GM18508 (cell line): ENCODE results near the gene BPNT1.
"Not testable (repeated sequence)": the region's sequence is repeated elsewhere in the genome, so short reads cannot be mapped to it uniquely, and the experiment has no call there.

Experiments
- ATAC-seq: cut with Tn5 transposase; IDR thresholded peaks from one replicate; pipeline ENCODE4 v1.9.1; 2021; ENCODE audit warnings: moderate number of reproducible peaks; ENCODE audit not compliant: insufficient read depth, unreplicated experiment

BPNT1 gene, protein sequence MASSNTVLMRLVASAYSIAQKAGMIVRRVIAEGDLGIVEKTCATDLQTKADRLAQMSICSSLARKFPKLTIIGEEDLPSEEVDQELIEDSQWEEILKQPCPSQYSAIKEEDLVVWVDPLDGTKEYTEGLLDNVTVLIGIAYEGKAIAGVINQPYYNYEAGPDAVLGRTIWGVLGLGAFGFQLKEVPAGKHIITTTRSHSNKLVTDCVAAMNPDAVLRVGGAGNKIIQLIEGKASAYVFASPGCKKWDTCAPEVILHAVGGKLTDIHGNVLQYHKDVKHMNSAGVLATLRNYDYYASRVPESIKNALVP

DNA sequence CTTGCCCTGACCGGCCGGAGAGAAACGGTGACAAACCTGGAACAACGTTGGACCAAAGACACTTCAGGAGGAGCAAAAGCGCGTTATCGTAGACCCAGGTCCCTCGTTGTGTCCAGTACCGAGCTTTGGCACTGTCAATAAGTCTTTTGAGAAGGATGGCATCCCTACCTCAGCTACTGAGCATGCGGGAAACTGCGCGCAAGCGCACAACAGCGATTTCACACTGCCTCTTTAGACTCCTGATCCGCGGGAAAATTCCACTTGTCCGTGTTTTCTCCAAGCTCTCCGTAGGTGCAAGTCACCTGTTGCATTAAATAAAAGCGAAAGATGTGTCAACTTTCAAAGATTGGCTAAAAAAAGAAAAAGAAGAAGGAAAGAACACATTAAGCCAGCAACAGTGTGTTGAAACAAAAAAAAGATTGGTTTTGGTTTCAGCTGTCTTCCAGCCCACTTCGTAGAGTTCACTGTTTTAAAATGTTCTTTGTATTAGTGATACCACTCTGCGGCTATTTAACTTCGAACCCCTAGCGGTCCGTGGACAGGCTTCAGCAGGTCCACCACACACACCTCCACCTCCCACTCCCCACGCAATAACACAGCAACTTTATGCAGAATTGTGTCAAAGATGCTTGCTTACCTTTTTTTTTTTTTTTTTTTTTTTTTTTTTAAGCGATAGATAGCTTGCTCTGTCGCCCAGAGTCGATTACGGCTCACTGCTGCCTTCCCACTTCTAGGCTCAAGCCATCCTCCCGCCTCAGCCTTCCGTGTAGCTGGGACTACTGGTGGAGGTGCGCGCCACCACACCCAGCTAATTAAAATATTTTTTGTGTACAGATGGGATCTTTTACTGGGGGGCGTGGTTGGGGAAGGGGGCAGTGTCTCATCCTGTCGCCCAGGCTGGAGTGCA is at the start of gene BPNT1:
BPNT1 (minus strand) TSS at position 139 of the 907 bp plus-strand sequence. CDS start 9,942 bp downstream, outside the sequence.
- ATAC-seq, result peak; percentile 56

DNA sequence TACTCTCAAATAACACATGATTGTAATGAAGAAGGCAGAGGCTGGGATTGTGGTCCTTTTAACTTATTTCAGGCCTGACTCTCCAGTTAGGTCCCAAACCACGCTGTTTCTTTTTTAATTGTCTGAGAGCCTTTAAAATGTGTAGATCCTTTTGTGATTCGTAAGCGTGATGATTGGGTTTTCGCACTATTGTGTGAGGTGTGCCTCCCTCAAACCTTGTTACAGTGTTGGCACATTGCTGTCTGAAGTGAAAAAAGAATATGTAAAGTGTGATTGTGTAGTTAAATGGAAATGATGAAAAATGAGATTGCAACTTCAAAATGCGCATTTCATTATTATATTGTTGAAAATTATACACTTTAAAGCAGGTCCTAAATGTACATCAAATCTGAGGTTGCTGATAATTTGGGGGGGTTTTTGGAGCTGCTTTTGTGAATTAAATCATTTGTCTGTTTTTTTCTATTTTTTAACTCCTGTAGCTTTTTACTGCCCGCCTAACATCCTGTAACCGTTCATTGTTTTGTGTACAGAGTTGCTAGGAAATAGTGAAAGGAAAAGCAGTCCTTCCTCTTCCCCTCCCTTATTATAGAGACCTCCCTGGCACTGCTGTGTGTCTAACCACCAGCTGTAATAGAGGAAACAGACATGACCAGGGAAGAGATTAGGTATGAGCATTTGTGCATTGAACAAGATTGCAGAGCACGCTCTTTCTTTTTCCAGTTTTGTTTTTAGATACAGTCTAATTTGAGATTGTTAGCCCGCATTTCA is 47.6 kb upstream of the BPNT1 start:
- ATAC-seq, result no peak

DNA sequence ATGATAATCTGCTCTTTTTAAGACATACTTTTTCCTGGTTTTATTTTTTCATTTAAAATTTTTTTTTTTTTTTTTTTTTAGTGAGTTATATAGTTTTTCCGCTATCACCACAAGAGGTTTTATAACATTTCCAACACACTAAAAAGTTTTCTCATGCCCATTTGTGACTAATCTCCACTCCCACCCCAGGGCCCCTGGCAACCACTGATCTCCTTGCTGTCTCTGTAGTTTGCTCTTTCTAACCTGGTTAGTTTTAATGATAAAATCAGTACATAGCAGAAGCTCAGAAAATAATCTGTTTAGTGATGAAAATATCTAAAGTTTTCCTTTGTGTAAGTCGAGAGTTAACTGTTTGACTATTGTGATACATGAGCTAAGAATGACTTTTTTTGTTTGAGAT is 46.2 kb upstream of the BPNT1 start:
- ATAC-seq, result no peak

DNA sequence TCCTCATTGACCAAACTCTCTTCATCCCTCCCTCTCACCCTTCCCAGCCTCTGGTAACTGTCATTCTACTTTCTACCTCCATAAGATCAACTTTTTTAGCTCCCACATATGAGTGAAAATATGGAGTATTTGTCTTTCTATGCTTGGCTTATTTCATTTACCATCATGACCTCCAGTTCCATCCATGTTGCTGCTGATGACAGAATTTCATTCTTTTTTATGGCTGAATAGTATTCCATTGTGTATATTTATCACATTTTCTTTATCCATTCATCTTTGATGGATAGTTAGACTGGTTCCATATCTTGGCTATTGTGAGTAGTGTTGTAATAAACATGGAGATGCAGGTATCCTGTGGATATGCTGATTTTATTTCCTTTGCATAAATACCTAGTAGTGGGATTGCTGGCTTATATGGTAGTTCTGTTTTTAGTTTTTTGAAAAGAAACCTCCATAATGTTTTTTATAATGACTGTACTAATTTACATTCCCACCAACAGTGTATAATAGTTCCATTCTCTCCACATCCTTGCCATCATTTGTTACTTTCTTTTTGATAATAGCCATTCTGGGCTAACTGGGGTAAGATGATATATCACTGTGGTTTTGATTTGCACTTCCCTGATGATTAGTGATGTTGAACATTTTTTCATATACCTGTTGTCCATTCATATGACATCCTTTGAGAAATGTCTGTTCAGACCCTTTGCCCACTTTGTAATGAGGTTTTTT is 40.1 kb upstream of the BPNT1 start:
- ATAC-seq, result no peak

DNA sequence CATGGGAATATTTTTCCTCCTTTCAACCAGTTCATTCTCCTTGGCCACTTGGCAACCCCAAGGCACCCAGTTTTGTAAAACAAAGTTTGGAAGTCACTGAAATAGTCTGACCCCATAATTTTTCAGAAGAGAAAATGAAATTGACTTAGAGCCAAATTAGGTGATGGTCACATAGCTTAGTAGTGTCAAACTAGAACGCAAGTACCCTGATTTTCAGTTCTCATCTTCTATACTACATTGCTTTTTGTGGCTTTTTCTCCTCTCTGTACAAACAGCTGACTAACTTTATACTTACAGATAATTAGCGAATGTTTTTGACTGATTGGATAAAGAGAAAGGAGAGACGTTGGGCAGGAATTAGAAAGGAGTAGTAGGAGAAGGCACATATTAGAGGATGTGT is 37.5 kb upstream of the BPNT1 start:
- ATAC-seq, result no peak

DNA sequence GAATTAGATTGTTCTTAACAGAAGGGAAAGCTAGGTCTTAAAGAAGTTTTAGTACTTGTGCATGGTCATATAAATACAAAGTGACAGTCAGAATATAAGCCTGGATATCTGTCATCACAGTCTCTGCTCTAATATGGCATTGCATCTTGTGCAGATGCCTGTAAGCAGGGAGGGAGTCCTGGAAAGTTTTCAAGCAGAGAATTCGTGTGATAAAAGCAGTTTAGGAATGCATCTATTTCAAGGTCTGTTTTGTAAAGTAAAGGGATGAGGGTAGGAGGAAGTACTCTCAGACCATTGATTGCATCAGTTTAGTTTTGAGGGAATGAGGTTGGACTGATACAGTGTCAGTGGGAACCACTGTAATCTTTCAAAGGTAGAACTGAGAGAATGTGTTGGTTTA is 35.0 kb upstream of the BPNT1 start:
- no peak for ATAC-seq

DNA sequence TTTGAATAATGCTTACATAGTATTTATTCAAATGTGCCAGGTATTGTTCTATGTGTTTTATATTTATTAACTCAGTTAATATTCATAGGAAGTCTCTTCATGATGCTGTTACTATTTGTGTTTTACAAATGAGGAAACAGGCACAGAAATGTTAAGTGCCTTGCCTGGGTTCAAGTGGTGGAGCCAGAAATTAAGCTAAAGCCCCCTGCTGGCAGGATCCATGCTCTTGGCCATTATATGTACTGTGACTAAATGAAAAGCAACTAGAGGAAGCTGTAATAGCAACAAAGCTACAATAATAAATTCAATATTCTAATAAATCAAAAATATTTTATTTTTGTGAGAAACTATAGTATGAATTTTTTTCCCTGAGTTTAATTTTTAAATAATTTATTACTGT is 34.3 kb upstream of the BPNT1 start:
- no peak for ATAC-seq

DNA sequence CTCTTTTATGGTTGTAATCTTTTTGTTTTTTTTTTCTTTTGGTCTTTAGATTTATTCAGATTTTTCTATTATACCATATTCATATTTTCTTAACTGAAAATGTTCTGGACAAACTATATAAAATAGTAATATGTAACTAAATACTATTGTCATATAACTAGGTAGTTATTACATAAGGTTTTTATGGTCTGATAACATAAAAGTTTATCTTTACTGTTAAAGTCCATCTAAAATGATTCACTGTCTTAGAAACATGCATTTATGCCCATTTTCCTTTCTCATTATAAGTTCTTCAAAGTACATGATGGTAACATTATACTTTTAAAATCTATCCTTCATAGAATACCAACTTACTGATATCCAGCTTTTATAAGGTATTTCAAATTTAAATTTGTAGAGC is 33.5 kb upstream of the BPNT1 start:
- no peak for ATAC-seq

DNA sequence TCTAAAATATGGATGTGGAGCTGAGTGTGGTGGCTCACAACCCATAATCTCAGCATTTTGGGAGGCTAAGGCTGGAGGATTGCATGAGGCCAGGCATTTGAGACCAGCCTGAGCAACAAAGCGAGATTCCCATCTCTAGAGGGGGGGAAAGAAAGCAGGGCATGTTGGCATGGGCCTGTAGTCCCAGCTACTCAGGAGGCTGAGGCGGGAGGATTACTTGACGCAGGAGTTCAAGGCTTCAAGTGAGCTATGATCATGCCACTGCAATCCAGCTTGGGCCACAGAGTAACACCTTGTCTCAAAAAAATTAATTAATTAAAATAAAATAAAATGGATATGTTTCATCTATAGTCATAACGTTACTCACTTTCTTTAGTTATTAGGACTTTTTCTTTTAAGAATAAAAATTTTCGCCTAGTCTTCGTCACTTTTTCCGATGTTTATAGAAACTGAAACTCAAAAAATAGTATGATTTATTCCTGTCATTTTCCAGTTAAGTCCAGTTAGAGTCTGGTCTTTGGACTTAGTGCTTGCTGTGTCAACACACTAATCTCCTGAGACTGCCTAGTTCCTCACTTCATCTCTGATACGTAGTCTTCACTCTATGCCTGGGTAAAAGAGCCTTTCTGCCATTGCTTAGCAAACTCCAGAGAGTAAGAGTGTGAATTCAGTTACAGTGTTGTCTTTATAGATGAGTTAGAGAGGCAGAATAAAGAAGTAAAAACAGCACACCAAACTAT is 32.4 kb upstream of the BPNT1 start:
- no peak for ATAC-seq

DNA sequence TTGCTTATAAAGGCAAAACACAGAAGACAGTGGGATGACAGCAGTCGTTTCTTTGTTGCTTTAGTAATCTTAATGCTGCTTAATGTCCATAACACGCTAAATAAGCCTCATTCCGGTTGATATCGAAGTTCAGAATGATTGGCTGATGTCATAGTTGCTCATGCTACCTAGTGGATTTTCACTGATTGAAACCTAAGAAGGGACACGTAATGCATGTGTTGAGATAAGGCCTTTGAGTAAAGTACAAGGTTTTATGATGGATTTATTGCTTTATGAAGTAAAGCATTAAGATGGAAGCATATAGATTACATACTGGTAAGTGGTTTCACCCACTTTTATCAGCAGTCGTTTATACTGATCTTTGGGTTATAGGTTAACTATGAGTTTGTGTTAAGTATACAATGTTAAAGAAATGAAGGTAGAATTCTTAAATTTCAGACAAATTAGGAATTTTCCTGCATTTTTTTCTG is 29.5 kb upstream of the BPNT1 start:
- ATAC-seq, result no peak

DNA sequence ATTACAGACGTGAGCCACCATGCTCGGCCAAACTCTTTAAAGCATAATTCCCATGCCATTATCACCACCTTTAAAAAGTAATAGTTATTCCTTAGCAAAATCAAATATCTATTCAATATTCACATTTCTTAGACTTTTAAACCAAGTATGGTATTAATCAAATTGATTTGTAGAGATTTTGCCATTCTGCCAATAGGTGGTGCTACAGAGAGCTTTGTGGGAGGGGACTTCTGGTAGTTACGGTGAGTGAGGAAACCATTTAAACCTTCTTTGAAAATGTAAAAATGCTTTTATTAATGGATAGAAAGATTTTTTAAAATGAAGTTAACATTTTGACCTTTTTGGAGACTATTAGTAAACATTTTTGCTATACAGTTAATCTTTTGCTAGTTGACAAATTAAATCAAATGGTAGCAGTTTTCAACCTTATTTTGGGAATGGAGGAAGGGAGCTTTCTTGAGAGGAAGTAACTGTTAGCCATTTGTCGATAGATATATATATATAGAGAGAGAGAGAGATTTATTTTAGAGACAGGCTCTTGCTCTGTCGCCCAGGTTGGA is 23.6 kb upstream of the BPNT1 start:
- peak; percentile 59 for ATAC-seq

DNA sequence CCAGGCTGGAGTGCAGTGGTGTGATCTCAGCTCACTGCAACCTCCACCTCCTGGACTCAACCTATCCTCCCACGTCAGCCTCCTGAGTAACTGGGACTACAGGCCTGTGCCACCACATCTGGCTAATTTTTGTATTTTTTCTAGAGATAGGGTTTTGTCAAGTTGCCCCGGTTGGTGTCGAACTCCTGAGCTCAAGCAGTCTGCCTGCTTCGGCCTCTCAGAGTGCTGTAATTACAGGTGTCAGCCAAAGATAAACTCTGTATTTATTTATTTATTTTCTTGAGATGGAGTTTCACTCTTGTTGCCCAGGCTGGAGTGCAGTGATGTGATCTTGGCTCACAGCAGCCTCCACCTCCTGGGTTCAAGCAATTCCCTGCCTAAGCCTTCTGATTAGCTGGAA is 23.0 kb upstream of the BPNT1 start:
- ATAC-seq, result not testable (repeated sequence)

DNA sequence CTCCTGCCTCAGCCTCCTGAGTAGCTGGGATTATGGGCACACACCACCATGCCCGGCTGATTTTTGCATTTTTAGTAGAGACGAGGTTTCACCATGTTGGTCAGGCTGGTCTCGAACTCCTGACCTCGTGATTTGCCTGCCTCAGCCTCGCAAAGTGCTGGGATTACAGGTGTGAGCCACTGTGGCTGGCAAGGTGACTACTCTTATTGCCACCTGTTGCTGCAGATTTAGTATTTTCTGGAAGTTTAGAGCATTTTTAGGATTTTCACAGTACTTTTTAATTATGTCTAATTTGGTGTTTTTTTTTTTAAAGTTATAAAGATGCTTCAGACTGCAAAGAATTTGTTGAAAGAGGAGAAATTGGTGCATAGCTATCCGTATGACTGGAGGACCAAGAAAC is 20.9 kb upstream of the BPNT1 start:
- not testable (repeated sequence) for ATAC-seq

DNA sequence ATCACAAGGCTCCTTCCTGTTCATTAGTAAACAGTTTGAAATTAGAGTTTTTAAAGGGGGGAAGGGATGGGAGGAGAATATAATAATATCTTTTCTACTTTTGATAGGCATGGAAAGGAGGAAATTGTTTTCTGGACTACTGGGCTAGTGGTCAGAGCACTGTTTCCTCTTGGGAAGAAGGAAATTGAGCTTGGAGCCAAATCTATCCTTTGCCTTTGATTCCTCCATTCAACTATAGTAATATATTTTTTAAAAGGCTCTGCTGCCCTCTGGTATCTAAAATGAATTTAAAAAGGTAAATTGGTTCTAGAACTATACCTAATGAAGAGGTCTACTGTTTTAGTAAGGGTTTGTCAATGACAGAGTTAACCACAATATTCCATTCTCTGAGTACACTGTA is 10.2 kb upstream of the BPNT1 start:
- ATAC-seq, result no peak

DNA sequence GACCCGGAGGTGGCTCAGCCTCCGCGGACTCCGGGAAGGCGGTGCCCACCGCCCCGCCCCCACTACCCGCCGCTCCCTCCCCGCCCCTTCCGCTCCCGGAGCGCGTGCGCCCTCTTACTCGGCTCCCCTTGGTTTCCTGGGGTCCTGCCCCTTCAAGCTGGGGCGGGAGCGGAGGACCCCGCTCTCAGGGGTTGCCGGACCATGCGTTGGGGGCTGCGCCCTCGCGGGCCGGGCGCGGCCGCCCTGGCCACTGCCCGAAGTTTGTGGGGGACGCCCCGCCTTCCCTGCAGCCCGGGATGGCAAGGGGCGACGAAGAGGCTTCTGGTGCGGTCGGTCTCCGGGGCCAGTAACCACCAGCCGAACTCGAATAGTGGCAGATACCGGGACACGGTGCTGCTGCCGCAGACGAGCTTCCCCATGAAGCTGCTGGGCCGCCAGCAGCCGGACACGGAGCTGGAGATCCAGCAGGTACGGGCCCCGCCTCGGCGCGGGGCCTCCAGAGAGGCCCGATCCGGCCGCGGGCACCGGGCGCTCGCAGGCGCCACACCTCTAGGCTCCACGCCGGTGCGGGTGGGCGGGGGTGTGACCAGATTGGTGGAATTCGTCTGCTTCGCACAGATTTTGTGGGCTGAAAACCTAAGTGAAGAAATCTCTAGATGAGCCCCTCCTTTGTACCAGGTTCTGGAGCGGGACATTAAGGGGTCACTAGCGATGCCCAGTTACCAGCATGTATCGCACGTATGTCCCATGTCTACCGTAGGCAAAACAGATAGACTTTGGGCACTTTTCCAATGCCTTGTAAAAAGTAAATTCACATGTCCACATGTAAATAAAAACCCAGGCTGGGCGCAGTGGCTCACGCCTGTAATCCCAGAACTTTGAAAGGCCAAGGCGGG is 4.7 kb upstream of the BPNT1 start, which contains the start of gene IARS2:
IARS2 (plus strand) TSS at position 117 of the 896 bp plus-strand sequence; CDS start at position 202, 85 bp downstream.
- ATAC-seq, result peak; percentile 28

DNA sequence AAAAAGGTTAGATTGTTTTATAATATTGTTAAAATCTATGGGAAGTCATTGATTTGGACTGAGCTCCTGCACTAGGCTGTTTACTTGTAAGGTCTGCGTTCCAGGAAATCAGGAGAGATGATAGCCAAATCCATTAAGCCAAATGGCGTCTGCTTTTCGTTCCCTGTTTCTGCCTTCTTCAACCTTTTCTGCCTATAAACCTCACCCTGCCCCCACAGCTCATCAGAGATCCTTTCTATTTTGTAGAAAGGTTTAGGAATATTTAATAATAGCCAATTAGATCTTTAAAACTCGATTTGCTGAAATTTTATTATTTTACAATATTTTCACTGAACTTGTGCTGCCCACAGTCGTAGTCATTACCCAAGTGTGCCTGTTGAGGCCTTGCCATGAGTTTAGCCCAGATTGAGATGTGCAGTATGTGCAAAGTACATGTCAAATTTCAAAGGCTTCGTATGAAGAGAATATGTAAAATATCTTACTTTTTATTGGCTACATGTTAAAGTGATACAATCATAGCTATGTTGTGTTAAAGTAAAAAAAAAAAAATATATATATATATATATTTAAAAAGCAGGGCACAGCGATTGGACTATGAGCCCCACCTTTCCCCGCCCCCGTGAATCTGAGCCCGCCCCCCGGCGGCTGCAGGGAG is 3.9 kb upstream of the BPNT1 start:
- peak; percentile 2 for ATAC-seq

DNA sequence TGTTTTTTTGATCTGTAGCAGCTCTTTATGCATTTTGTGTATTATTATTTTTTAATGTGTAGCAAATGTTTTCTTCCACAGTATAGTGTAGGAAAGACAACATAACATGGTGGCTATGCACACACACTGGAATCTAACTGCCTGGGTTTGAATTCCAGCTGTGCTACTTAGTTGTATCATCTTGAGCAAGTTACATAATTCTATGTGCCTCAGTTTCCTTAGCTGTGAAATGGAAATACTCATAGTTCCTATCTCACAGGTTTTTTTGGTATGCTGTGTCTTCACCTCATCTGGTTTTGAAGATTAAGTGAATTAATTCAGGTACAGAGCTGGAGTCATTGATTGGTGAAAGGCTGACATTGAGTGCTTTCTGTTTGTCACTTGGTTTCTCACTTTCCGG is 3.1 kb upstream of the BPNT1 start:
- ATAC-seq, result no peak
